Measurements from ENCODE around the gene GPI.

The GPI gene

GRCh38 chr19:34359140-34359953 lies 5.6 kb upstream of the GPI start:
- peak overlapping the region; percentile 43 for H3K4me3 ChIP-seq (ENCODE audit: low read depth, low read length)
- DNase-seq (ENCODE audit: low read depth, low spot score) = peak; percentile 98
- TF ChIP-seq CTCF (IDR thresholded peaks at IDR 0.05; ENCODE audit: low read depth, low read length) = peak; percentile 67
- in situ Hi-C loops (cut with HindIII; ENCODE audit: low sequenced_read_pairs) = no loop called here

GRCh38 chr19:34359954-34360315 lies 5.1 kb upstream of the GPI start:
- DNase-seq (ENCODE audit: low read depth, low spot score) = no peak
- TF ChIP-seq CTCF (IDR thresholded peaks at IDR 0.05; ENCODE audit: low read depth, low read length) = no peak
- in situ Hi-C loops (cut with HindIII; ENCODE audit: low sequenced_read_pairs) = no loop called here
- peak overlapping the region; percentile 43 for H3K4me3 ChIP-seq (ENCODE audit: low read depth, low read length)

GRCh38 chr19:34360354-34360909 lies 4.6 kb upstream of the GPI start:
- no peak for TF ChIP-seq CTCF (IDR thresholded peaks at IDR 0.05; ENCODE audit: low read depth, low read length)
- H3K4me3 ChIP-seq (ENCODE audit: low read depth, low read length) = no peak overlapping the region
- no peak for DNase-seq (ENCODE audit: low read depth, low spot score)
- in situ Hi-C loops (cut with HindIII; ENCODE audit: low sequenced_read_pairs) = no loop called here

- DNase-seq (ENCODE audit: low read depth, low spot score) = no peak
- TF ChIP-seq CTCF (IDR thresholded peaks at IDR 0.05; ENCODE audit: low read depth, low read length) = no peak
- H3K4me3 ChIP-seq (ENCODE audit: low read depth, low read length) = no peak overlapping the region
- in situ Hi-C loops (cut with HindIII; ENCODE audit: low sequenced_read_pairs) = no loop called here
Observed at GRCh38 chr19:34362679-34363069, 2.3 kb upstream of the GPI start.

GRCh38 chr19:34363094-34363493 lies 1.9 kb upstream of the GPI start:
- DNase-seq (ENCODE audit: low read depth, low spot score) = no peak
- TF ChIP-seq CTCF (IDR thresholded peaks at IDR 0.05; ENCODE audit: low read depth, low read length) = no peak
- in situ Hi-C loops (cut with HindIII; ENCODE audit: low sequenced_read_pairs) = no loop called here
- H3K4me3 ChIP-seq (ENCODE audit: low read depth, low read length) = no peak overlapping the region

- in situ Hi-C loops (cut with HindIII; ENCODE audit: low sequenced_read_pairs) = no loop called here
- no peak overlapping the region for H3K4me3 ChIP-seq (ENCODE audit: low read depth, low read length)
- TF ChIP-seq CTCF (IDR thresholded peaks at IDR 0.05; ENCODE audit: low read depth, low read length) = no peak
- no peak for DNase-seq (ENCODE audit: low read depth, low spot score)
Observed at GRCh38 chr19:34363930-34364329, 1.1 kb upstream of the GPI start.

Data from astrocyte of the spinal cord (primary cell).